GM20000 (cell line): ENCODE results near the gene RFX2.

ENCODE experiments used
- DNase-seq: peaks from one replicate; pipeline ENCODE4 v3.0.0; 2012; ENCODE audit warnings: low spot score
- CTCF ChIP-seq: IDR thresholded peaks from 2 replicates; pipeline ENCODE4 v1.5.1; 2012; ENCODE audit warnings: mild to moderate bottlenecking, control low read depth; ENCODE audit errors: extremely low read depth, missing control alignments

Gene RFX2

GRCh38 chr19:6098574-6098973 is 11.7 kb downstream of the RFX2 start:
- DNase-seq: no peak
- TF ChIP-seq CTCF: no peak

- TF ChIP-seq CTCF: no peak
Observed at GRCh38 chr19:6097911-6098310, 12.4 kb downstream of the RFX2 start.

GRCh38 chr19:6095760-6096159 is 14.5 kb downstream of the RFX2 start:
- DNase-seq: no peak
- no peak for TF ChIP-seq CTCF

More at GRCh38 chr19:6097911-6098310, 12.4 kb downstream of the RFX2 start:
- DNase-seq: no peak

- DNase-seq: no peak
- no peak for TF ChIP-seq CTCF
Observed at GRCh38 chr19:6092329-6093286, 17.7 kb downstream of the RFX2 start.

GRCh38 chr19:6091771-6092291 is 18.5 kb downstream of the RFX2 start:
- TF ChIP-seq CTCF: no peak
- DNase-seq: no peak

GRCh38 chr19:6090634-6091033 is 19.7 kb downstream of the RFX2 start:
- TF ChIP-seq CTCF: no peak
- DNase-seq: no peak

- TF ChIP-seq CTCF: no peak
- DNase-seq: no peak
Observed at GRCh38 chr19:6088602-6089049, 21.7 kb downstream of the RFX2 start.
